AG10803 (cell line): Measurements from ENCODE around the gene ANKRD33B.

Experiments used
- DNase-seq: peaks from one replicate; pipeline ENCODE4 v3.0.0; 2010; ENCODE audit warnings: low read depth
- H3K4me3 ChIP-seq: 2 replicates; pipeline ENCODE4 v1.5.1; 2011; ENCODE audit warnings: mild to moderate bottlenecking, low read length, control low read depth
- TF ChIP-seq, protein P1 (sequence below): conservative IDR thresholded peaks from 2 replicates; pipeline ENCODE4 v1.5.1; 2011; ENCODE audit warnings: mild to moderate bottlenecking, low read length, control low read depth, inconsistent platforms

The ANKRD33B gene

GRCh38 chr5:10686890-10687289 lies 123.0 kb downstream of the ANKRD33B start:
- no peak for DNase-seq
- no peak overlapping the region for H3K4me3 ChIP-seq
- TF ChIP-seq, protein P1, sequence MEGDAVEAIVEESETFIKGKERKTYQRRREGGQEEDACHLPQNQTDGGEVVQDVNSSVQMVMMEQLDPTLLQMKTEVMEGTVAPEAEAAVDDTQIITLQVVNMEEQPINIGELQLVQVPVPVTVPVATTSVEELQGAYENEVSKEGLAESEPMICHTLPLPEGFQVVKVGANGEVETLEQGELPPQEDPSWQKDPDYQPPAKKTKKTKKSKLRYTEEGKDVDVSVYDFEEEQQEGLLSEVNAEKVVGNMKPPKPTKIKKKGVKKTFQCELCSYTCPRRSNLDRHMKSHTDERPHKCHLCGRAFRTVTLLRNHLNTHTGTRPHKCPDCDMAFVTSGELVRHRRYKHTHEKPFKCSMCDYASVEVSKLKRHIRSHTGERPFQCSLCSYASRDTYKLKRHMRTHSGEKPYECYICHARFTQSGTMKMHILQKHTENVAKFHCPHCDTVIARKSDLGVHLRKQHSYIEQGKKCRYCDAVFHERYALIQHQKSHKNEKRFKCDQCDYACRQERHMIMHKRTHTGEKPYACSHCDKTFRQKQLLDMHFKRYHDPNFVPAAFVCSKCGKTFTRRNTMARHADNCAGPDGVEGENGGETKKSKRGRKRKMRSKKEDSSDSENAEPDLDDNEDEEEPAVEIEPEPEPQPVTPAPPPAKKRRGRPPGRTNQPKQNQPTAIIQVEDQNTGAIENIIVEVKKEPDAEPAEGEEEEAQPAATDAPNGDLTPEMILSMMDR: no peak

- DNase-seq: no peak
- TF ChIP-seq, protein P1: no peak
- no peak overlapping the region for H3K4me3 ChIP-seq
Observed at GRCh38 chr5:10688651-10689171, 124.8 kb downstream of the ANKRD33B start.

- TF ChIP-seq, protein P1: peak; percentile 28
- no peak overlapping the region for H3K4me3 ChIP-seq
- DNase-seq: peak; percentile 65
Observed at GRCh38 chr5:10689391-10690081, 125.7 kb downstream of the ANKRD33B start.

DNA sequence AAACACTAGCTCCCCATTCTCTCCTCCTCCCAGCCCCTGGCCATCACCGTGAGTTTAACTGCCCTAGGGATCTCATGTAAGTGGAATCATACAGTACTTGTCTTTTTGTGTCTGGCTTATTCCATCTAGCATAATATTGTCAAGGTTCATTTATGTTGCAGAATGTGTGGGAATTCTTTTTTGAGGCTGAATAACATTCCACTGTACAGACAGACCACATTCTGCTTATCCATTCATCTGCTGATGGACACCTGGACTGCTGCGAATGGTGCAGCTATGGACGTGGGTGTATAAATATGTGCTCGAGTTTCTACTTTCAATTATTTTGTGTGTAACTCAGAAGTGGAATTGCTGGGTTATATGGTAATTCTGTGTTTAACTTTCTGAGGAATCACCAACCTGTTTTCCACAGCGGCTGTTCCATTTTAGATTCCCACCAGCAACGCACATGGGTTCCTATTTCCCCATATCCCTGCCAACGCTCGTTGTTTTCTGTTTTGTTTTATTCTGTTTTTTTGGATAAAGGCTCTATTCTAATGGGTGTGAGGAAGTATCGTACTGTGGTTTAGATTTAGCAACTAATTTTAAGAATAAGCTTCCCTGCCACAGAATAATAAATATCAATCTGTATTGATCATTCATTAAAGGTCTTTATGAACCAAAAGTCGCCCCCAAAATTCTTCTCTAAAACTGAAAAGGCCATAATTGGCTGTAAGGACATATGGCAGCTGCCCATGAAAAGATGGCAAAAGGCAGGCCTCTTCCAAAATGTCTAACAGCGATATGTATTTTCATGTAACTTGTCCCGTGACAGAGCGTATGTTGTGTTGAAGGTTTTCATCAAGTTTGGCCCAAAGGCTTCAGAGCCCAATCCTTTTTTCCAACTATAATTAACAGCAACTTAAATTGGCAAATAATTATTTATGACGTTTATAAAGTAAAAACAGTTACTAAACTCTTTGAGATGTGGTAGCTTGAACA lies 126.9 kb downstream of the ANKRD33B start:
- DNase-seq: peak; percentile 38
- TF ChIP-seq, protein P1: no peak
- no peak overlapping the region for H3K4me3 ChIP-seq

- TF ChIP-seq, protein P1: no peak
- DNase-seq: peak; percentile 80
- H3K4me3 ChIP-seq: no peak overlapping the region
Observed at GRCh38 chr5:10691826-10692785, 128.2 kb downstream of the ANKRD33B start.

DNA sequence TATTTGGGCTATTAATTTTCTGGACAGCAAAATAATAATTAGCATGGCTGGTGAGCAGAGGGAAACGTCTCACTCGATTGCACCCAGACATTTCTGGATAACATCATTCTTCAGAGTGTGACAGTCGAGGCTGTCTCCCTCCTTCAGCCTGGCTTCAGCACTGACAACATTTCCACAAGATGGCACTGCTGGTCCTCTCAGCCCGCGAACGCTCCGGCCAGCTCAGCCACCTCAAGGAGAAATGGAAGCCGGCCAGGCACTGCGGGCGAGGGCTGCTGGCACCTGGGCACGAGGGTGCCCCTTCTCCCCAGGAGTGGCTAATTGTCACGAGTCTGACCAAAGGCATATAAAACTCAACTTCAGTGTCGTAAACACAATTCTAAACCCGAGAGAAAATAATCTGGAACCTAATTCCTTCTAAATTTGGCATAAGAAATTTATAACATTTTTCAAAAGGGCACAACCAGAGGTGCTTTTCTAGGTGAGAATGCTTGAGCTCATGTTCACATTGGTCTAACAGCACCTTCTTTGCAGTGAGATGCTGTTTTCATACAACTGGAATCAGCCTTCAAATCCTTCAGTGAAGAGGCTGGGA lies 131.3 kb downstream of the ANKRD33B start:
- DNase-seq: peak; percentile 71
- TF ChIP-seq, protein P1: peak; percentile 81
- no peak overlapping the region for H3K4me3 ChIP-seq
